Measurements from ENCODE around the gene LRP8. TPM values are rescaled to one million over a fixed set of nuclear protein-coding genes. Genes with fewer than 3 reads are reported as not detected.
A peak's percentile ranks its signal among the peaks of the same experiment; 100 is the strongest.

LRP8 gene
- total RNA-seq, 1 donor from 2014 or later: 16.5 TPM

DNA sequence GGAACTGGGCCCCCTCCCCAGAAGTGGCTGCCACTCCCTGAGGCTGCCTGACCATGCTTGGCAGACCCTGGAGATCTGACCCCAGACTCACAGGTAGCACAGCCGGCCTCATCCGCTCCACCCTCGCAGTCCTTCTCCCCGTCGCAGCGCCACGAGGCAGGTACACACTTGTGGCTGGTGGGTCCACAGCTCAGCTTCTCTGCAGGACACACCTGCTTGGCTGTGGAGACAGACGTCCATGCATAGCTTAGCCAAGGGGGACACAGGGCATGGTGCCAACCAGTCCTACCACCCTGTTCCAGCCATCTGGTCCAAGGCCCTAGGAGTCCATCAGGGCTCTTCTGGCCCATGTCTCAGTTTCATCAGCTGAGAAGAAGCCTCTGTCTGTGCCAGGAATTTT is 47.4 kb downstream of the LRP8 start:
- Mint-ChIP-seq H3K9me3 (no peaks in the 10 kb centered on the region), H3K4me1 (ENCODE audit: unreplicated experiment) (peaks cover 5% of the 10 kb centered on the region), H3K36me3 (no peaks in the 10 kb centered on the region), H3K27me3 (no peaks in the 10 kb centered on the region), H3K4me3 (no peak overlapping the region), H3K27ac (no peak overlapping the region)
- no peak for DNase-seq (ENCODE audit: extremely low spot score, unreplicated experiment)
- TF ChIP-seq, protein P1, sequence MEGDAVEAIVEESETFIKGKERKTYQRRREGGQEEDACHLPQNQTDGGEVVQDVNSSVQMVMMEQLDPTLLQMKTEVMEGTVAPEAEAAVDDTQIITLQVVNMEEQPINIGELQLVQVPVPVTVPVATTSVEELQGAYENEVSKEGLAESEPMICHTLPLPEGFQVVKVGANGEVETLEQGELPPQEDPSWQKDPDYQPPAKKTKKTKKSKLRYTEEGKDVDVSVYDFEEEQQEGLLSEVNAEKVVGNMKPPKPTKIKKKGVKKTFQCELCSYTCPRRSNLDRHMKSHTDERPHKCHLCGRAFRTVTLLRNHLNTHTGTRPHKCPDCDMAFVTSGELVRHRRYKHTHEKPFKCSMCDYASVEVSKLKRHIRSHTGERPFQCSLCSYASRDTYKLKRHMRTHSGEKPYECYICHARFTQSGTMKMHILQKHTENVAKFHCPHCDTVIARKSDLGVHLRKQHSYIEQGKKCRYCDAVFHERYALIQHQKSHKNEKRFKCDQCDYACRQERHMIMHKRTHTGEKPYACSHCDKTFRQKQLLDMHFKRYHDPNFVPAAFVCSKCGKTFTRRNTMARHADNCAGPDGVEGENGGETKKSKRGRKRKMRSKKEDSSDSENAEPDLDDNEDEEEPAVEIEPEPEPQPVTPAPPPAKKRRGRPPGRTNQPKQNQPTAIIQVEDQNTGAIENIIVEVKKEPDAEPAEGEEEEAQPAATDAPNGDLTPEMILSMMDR (conservative IDR thresholded peaks at IDR 0.05): no peak

DNA sequence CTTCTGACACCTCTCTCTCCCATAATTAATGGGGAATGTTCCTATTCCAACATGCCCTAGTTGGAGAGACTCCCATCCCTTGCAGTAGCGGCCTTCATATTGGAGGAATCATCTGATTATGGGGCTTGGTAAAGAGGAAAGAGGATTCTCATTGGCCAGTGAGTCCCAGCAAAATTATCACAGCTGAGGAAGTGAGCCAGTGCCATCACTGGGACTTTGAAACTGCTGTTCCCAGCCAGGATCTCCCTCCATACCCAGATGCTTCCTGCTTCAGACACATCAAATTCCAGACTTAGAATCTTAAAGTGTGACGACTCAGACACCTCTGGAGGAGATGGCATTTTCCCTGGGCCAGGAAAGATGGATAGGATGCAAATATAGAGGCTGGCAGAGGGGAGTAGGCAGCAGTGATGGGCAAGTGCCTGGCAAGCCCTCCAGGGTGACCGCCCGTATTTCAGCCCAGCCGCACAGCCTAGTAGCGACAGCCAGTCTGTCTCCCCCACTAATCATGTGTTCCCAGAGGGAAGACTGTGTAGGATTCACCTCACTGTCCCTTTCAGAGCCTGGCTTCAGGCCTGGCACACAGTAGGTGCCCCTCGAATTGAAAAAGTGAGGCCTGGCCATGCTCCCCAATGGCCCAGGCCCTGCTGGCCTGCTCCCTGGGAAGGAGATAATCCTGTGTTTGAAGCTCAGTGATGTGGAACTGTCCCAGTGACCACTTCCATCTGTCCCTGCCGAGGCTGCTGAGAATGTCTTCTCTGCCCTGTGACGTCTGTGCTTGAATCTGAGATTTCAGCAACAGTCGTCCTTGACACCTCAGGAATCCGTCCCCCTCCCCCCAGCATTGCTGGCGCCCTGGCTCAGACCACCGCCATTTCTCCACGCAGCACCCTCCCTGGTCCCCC is 48.3 kb downstream of the LRP8 start:
- TF ChIP-seq, protein P1 (conservative IDR thresholded peaks at IDR 0.05): no peak
- DNase-seq (ENCODE audit: extremely low spot score, unreplicated experiment): no peak
- H3K9me3 Mint-ChIP-seq: no peaks in the 10 kb centered on the region
- no peaks in the 10 kb centered on the region for H3K27me3 Mint-ChIP-seq
- H3K4me3 Mint-ChIP-seq: no peak overlapping the region
- no peak overlapping the region for H3K27ac Mint-ChIP-seq
- H3K4me1 Mint-ChIP-seq (ENCODE audit: unreplicated experiment): peaks cover 5% of the 10 kb centered on the region
- no peaks in the 10 kb centered on the region for H3K36me3 Mint-ChIP-seq

DNA sequence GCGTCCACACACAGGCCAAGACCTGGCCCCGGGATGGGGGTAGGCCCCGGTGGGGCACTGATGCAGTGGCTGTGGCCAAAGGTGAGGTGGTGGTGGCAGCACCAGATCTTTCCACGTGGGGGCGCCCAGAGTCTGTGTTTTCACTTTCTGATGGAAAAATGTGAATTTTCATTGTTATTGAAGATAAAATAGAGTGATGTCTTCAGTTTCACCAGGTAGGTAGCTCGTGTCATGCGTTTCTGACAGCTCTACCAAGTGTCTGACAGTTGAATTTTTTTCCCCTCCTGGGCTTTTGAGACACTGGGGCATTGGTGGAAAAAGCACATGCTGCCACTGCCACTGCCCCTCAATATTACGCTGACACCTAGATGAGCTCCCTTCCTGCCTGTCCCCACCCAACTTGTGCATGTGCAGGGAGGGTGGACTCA is 49.6 kb downstream of the LRP8 start:
- Mint-ChIP-seq H3K27ac (peak overlapping the region; percentile 40), H3K36me3 (no peaks in the 10 kb centered on the region), H3K27me3 (no peaks in the 10 kb centered on the region), H3K4me1 (ENCODE audit: unreplicated experiment) (peaks cover 8% of the 10 kb centered on the region), H3K4me3 (no peak overlapping the region), H3K9me3 (no peaks in the 10 kb centered on the region)
- TF ChIP-seq, protein P1 (conservative IDR thresholded peaks at IDR 0.05): peak; percentile 97
- peak; percentile 80 for DNase-seq (ENCODE audit: extremely low spot score, unreplicated experiment)

DNA sequence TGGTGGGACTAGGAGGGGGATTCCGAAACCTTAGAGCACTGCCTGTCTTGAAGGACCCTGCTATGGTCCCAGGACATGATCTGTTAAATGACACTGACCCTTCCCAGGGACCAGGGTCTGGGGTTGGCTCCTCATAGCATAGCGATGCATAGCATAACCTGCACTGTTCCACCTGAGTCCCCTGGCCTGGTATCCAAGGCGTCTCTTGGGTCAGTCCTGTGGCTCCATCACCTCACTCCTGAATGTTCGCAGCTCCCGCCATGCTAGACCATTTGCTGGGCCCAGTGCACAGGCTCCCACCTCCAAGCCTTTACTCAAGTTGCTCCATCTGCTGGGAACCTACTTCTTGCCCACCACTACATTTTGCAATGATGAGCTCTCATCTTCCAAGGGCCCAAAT is 50.5 kb downstream of the LRP8 start:
- TF ChIP-seq, protein P1 (conservative IDR thresholded peaks at IDR 0.05): no peak
- DNase-seq (ENCODE audit: extremely low spot score, unreplicated experiment): no peak
- Mint-ChIP-seq H3K4me1 (ENCODE audit: unreplicated experiment) (peaks cover 14% of the 10 kb centered on the region), H3K27ac (no peak overlapping the region), H3K27me3 (no peaks in the 10 kb centered on the region), H3K4me3 (no peak overlapping the region), H3K9me3 (no peaks in the 10 kb centered on the region), H3K36me3 (no peaks in the 10 kb centered on the region)

DNA sequence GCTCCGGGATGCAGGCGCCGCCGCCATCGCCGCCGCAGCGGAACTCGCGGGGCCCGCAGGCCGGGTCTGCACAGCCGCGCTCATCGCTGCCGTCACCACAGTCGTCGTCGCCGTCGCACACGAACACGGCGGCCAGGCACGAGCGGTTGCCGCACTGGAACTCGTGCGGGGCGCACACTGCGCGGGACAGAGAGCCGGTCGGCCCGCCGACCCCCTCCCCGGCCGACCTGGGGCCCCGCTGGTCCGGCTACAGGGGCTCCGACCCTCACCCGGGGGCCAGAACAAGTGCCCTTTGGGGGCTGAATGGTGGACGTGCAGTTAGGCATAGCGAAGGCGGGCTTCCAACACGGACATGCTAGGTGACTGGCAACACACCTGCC is 51.0 kb downstream of the LRP8 start:
- no peak overlapping the region for H3K4me3 Mint-ChIP-seq
- H3K27ac Mint-ChIP-seq: no peak overlapping the region
- TF ChIP-seq, protein P1 (conservative IDR thresholded peaks at IDR 0.05): no peak
- H3K9me3 Mint-ChIP-seq: no peaks in the 10 kb centered on the region
- no peak for DNase-seq (ENCODE audit: extremely low spot score, unreplicated experiment)
- no peaks in the 10 kb centered on the region for H3K27me3 Mint-ChIP-seq
- H3K36me3 Mint-ChIP-seq: no peaks in the 10 kb centered on the region
- peaks cover 14% of the 10 kb centered on the region for H3K4me1 Mint-ChIP-seq (ENCODE audit: unreplicated experiment)
